ENCODE results near the gene TMEM115.

TMEM115 gene

DNA sequence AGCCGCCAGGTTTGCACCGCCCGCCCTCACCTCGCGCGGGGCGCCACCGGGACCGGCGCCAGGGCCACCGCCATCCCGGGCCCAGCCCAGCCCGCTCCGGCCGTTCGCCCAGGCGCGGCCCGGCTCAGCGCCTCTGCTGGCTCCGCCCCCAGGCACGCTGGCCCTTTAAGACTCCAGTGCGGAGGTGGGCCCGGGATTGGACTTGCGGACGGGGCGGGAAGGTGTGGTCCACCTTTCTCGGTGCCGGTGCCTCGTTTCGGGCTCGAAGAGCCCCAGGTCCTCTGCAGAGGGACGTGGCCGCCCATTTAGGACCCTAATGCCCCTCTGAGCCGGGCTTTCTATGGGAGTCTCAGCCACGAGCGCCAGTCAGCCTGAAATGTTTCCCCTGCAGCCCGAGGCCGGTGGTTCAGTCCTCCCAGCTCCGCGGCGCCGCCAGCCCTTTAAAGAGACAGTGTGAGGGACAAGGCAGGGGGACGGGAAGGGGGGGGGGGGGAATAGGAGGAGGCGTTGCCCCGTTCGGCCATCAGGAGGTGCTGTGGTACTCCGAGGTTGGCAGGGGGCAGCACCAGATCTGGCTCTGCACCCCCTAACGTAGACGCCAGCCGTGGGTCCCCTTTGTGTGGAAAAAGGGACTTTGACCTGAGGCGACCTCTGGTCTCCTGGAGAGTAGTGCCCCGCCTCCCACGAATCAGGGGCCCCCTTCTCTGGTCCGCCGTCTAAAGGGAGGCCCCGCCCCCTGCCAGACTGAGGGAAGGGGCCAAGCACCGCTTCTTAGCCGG, 37.8 kb downstream of the TMEM115 start:
- CTCF ChIA-PET = interaction anchor here (0.6 to 3.4 kb wide), 8 partner anchors 15 to 34 kb away, joined by 3 to 16 read pairs (median 4); partner anchors contain the start of genes HYAL3 and NAA80
- POLR2A ChIA-PET = interaction anchor here (0.6 to 1.0 kb wide), 2 partner anchors 22 to 1732 kb away, joined by 3 to 5 read pairs; partner anchors contain the start of genes HYAL3 and NAA80

DNA sequence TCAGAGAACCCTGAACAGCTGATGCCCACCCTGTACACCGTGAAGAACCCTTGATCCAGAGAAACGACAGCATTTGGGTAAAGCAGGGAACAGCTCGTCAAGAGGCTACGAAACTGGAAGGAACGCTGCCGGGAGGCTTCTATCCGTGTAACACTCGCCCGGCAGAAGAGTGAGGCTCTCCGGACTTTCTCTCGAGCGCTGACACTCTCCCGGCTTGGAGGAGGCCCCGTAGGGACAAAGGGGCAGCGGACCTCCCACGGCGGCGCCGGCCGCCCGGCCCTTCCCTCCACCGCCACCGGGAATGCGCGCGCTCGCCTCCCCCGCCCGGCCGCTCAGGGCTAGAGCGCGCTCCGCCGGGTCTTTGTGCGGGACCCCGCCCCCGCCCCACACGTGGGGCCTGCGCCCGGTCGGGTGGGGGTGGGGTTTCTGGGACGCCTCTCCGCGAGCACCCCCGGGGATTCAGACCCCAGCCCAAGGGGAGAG, 38.4 kb downstream of the TMEM115 start:
- ChIA-PET POLR2A (interaction anchor here (0.6 to 1.0 kb wide), 2 partner anchors 22 to 1733 kb away, joined by 3 to 5 read pairs; partner anchors contain the start of genes HYAL3 and NAA80), CTCF (interaction anchor here (0.6 to 1.8 kb wide), 9 partner anchors 9 to 74 kb away, joined by 3 to 5 read pairs (median 4); partner anchors contain the start of genes HYAL3 and NAA80)
- peak; percentile 82 for DNase-seq (ENCODE audit: extremely low spot score)
- TF ChIP-seq, protein P1, sequence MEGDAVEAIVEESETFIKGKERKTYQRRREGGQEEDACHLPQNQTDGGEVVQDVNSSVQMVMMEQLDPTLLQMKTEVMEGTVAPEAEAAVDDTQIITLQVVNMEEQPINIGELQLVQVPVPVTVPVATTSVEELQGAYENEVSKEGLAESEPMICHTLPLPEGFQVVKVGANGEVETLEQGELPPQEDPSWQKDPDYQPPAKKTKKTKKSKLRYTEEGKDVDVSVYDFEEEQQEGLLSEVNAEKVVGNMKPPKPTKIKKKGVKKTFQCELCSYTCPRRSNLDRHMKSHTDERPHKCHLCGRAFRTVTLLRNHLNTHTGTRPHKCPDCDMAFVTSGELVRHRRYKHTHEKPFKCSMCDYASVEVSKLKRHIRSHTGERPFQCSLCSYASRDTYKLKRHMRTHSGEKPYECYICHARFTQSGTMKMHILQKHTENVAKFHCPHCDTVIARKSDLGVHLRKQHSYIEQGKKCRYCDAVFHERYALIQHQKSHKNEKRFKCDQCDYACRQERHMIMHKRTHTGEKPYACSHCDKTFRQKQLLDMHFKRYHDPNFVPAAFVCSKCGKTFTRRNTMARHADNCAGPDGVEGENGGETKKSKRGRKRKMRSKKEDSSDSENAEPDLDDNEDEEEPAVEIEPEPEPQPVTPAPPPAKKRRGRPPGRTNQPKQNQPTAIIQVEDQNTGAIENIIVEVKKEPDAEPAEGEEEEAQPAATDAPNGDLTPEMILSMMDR (IDR thresholded peaks at IDR 0.05; ENCODE audit: control extremely low read depth, extremely low read depth, low read depth, missing control alignments) = no peak

More for the DNA sequence above, 37.8 kb downstream of the TMEM115 start:
- TF ChIP-seq, protein P1 (IDR thresholded peaks at IDR 0.05; ENCODE audit: control extremely low read depth, extremely low read depth, low read depth, missing control alignments) = peak; percentile 49
- peak; percentile 91 for DNase-seq (ENCODE audit: extremely low spot score)

DNA sequence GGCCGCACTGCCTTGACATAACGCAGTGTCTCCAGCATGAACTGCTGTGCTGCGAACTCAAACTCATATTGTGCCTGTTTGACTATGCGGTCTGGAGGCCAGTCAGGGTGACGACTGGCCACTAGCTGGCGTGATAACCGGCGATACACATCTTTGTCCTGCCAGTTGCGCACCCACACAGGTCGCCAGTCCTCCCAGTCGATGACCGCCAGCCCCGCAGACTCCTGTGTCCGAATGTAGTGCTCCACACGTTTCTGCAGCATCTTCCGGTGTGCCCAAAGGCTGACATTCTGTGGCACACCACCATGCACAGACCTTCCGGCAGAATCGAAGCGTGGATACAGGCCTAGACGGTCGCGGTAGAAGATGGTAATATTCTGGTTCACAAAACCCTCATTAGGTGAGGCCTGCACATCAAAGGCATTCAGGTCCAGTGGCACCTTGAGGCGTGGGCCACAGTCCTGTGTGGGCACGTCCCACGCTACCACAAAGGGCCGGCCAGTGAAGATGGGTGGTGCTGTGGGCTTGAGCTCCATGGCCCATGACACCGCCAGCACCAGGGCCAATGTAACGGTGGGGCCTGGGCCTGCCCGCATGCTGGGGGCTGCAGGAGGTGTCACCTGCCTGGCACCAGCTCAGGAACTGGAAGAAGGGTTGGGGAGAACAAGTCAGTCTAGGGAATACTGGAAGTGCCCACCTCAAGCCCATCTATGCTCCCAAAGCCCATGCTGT, 39.3 kb downstream of the TMEM115 start:
- CTCF ChIA-PET = interaction anchor here (1.0 to 1.8 kb wide), 7 partner anchors 10 to 73 kb away, joined by 3 to 6 read pairs (median 5); partner anchors contain the start of genes HYAL3 and NAA80
- DNase-seq (ENCODE audit: extremely low spot score) = no peak
- POLR2A ChIA-PET = no interaction called here
- TF ChIP-seq, protein P1 (IDR thresholded peaks at IDR 0.05; ENCODE audit: control extremely low read depth, extremely low read depth, low read depth, missing control alignments) = no peak

GRCh38 chr3:50319181-50319893, 40.0 kb downstream of the TMEM115 start:
- DNase-seq (ENCODE audit: extremely low spot score) = no peak
- ChIA-PET POLR2A (no interaction called here), CTCF (interaction anchor here (0.9 to 1.5 kb wide), 6 partner anchors 9 to 60 kb away, joined by 3 to 7 read pairs (median 5); partner anchors contain the start of genes HYAL3, NAA80 and TUSC2)
- TF ChIP-seq, protein P1 (IDR thresholded peaks at IDR 0.05; ENCODE audit: control extremely low read depth, extremely low read depth, low read depth, missing control alignments) = no peak

GRCh38 chr3:50318615-50319014, 40.7 kb downstream of the TMEM115 start:
- ChIA-PET CTCF (interaction anchor here (0.9 to 1.5 kb wide), 6 partner anchors 9 to 72 kb away, joined by 3 to 7 read pairs (median 4); partner anchors contain the start of gene TUSC2), POLR2A (no interaction called here)
- TF ChIP-seq, protein P1 (IDR thresholded peaks at IDR 0.05; ENCODE audit: control extremely low read depth, extremely low read depth, low read depth, missing control alignments) = no peak
- no peak for DNase-seq (ENCODE audit: extremely low spot score)

Measured in GM10248 (cell line).